Measurements from ENCODE around the gene CEND1.
A peak's percentile ranks its signal among the peaks of the same experiment; 100 is the strongest.

Gene CEND1

DNA sequence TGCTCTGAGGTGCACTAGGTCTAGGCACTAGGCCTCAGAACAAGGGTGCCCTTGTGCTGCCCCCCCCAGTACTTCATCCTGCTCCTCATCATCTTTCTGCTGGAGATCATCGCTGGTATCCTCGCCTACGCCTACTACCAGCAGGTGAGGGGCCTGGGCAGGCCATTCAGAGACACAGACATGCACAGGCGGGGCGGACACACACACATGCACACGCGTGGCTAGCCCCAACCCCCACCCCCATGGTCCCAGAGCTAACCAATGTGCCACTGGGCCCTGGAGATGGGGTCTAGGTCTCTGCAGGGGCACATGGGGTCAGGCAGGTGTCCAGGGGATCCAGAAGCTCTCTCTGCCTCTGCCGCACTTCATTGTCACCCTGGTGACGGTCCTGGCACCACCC is 46.8 kb upstream of the CEND1 start:
- peaks cover 38 to 48% of the 10 kb centered on the region in 2 experiments for H3K4me1 ChIP-seq (ENCODE audit: control insufficient read depth in 1 of 2, insufficient read depth in 1 of 2, low read depth in 1 of 2, low read length in 1 of 2)
- TF ChIP-seq, protein P1, sequence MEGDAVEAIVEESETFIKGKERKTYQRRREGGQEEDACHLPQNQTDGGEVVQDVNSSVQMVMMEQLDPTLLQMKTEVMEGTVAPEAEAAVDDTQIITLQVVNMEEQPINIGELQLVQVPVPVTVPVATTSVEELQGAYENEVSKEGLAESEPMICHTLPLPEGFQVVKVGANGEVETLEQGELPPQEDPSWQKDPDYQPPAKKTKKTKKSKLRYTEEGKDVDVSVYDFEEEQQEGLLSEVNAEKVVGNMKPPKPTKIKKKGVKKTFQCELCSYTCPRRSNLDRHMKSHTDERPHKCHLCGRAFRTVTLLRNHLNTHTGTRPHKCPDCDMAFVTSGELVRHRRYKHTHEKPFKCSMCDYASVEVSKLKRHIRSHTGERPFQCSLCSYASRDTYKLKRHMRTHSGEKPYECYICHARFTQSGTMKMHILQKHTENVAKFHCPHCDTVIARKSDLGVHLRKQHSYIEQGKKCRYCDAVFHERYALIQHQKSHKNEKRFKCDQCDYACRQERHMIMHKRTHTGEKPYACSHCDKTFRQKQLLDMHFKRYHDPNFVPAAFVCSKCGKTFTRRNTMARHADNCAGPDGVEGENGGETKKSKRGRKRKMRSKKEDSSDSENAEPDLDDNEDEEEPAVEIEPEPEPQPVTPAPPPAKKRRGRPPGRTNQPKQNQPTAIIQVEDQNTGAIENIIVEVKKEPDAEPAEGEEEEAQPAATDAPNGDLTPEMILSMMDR (IDR thresholded peaks at IDR 0.05) = no peak

DNA sequence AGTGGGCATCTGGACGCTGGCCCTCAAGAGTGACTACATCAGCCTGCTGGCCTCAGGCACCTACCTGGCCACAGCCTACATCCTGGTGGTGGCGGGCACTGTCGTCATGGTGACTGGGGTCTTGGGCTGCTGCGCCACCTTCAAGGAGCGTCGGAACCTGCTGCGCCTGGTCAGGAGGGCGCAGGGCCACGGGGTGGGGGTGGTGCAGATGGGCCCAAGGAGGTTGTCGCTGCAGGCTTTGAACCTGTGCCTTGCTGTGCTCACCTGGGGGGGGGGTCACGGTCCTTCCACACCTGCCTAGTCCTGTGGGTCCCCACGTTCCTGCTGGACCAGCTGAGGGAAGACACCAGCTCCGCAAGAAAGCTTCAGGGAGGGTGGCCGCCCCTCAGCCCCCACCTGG is 46.4 kb upstream of the CEND1 start:
- Histone ChIP-seq H3K9me3 (no peaks in the 10 kb centered on the region), H3K27me3 (peaks cover 41% of the 10 kb centered on the region), H3K4me1 (ENCODE audit: control insufficient read depth in 1 of 2, insufficient read depth in 1 of 2, low read depth in 1 of 2, low read length in 1 of 2) (peaks cover 36 to 48% of the 10 kb centered on the region in 2 experiments), H3K4me3 (ENCODE audit: low read depth in 1 of 2, low read length in 1 of 2) (no peak overlapping the region), H3K27ac (no peak overlapping the region), H3K36me3 (peaks cover 46% of the 10 kb centered on the region)
- TF ChIP-seq, protein P1 (IDR thresholded peaks at IDR 0.05) = no peak

More for the DNA sequence above, 46.8 kb upstream of the CEND1 start:
- Histone ChIP-seq H3K36me3 (peaks cover 46% of the 10 kb centered on the region), H3K27me3 (peaks cover 37% of the 10 kb centered on the region), H3K9me3 (no peaks in the 10 kb centered on the region), H3K4me3 (ENCODE audit: low read depth in 1 of 2, low read length in 1 of 2) (no peak overlapping the region), H3K27ac (no peak overlapping the region)

DNA sequence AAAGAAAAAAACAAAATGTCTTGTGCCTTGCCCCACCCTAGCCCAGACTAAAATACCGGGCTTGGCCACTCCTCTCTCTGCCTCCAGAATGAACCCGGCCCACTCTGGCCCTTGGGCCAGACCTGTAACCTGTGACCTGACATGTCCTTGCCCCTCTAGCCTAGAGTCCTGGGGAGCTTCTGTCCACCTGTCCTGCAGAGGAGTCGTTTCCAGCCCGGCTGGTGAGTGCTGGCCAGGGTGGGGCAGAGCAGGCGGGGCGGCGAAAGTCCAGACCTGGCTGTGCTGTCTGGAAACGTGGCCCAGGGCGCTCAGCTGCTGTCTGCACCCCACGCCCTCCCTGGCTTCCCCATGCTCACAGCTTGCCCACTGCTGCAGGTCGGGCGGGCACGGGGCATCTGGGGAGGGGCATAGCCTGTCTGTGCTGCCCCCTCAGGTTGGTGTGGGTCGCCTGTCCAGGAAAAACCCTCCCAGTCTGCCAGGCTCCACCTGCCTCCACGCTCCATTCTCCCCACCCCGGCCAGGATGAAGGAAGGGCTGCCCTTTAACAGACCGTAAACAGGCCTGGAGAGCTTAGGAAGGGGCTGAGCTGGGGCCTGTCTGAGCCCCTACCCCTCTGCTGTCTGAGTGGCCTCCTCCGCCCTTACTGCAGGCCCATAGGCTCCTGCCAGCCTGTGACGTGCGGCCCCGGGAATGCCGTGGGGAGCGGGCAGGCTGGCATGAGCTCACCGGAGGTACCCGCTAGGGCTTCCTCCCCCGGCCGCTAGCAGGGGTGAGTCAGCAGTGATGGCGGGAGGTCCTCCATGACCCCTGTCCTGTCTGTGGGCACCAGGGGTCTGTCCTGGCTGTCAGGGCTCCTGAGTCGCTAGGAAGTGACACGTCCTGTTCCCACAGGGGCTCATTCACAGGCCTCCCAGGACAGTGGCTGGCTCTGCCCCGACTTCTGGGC is 44.8 kb upstream of the CEND1 start:
- H3K9me3 ChIP-seq = no peaks in the 10 kb centered on the region
- peak overlapping the region in 1 of 2 experiments; percentile 35 for H3K4me3 ChIP-seq (ENCODE audit: low read depth in 1 of 2, low read length in 1 of 2)
- peaks cover 36% of the 10 kb centered on the region for H3K36me3 ChIP-seq
- H3K27me3 ChIP-seq = peaks cover 57% of the 10 kb centered on the region
- TF ChIP-seq, protein P1 (IDR thresholded peaks at IDR 0.05) = no peak
- H3K4me1 ChIP-seq (ENCODE audit: control insufficient read depth in 1 of 2, insufficient read depth in 1 of 2, low read depth in 1 of 2, low read length in 1 of 2) = peaks cover 42 to 55% of the 10 kb centered on the region in 2 experiments
- H3K27ac ChIP-seq = no peak overlapping the region

DNA sequence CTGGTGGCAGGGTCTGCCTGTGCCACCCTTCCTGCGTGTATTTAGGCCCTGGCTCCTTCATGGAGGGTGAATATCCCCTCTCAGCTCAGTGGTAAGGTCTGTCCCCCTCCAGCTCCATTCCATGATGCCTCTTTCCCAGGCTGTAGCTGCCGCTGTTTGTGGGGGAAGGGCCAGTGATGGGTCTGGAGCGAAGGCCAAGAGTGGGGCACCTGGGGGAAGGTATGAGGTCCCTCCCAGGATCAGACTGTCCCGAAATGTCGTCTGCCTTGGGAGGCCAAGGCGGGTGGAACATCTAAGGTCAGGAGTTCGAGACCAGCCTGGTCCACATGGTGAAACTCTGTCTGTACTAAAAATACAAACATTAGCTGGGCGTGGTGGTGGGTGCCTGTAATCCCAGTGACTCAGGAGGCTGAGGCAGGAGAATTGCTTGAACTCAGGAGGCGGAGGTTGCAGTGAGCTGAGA is 44.0 kb upstream of the CEND1 start:
- Histone ChIP-seq H3K27me3 (peaks cover 65% of the 10 kb centered on the region), H3K4me1 (ENCODE audit: control insufficient read depth in 1 of 2, insufficient read depth in 1 of 2, low read depth in 1 of 2, low read length in 1 of 2) (peaks cover 50 to 62% of the 10 kb centered on the region in 2 experiments), H3K4me3 (ENCODE audit: low read depth in 1 of 2, low read length in 1 of 2) (peak overlapping the region in 1 of 2 experiments; percentile 60), H3K36me3 (peaks cover 28% of the 10 kb centered on the region), H3K27ac (no peak overlapping the region), H3K9me3 (no peaks in the 10 kb centered on the region)
- TF ChIP-seq, protein P1 (IDR thresholded peaks at IDR 0.05) = no peak

DNA sequence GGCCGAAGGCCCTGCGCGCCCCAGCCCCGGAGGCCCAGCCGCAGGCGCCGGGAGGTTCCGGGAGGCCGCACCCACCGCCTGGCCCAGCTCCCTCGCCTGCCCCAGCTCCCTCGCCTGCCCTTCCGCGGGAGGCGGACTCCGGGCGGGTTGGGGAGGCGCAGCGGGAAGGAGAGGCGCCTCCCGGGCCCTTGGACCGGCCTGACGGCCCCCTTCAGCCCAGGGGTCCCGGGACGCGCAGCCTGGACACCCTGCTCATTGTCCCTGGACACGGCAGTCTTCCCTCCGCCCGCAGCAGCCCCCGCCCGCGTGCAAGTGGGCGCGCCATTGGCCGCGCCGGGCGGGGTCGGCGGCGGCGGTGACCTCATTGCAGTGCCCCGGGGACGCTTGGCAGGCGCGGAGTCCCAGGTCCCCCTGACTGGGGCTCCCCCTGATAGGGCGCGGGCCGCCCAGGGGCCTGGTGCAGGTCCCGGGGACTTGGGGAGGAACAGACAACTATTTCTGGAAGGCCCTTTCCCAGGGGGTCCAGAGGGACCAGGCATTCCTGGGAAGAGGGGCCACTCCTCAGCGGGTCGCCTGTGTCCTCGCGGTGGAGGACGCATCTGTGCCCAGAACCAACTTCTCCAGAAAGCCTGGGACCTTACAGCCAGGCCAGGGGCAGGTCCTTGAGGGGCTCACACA is 43.4 kb upstream of the CEND1 start:
- H3K4me1 ChIP-seq (ENCODE audit: control insufficient read depth in 1 of 2, insufficient read depth in 1 of 2, low read depth in 1 of 2, low read length in 1 of 2) = peaks cover 56 to 69% of the 10 kb centered on the region in 2 experiments
- H3K4me3 ChIP-seq (ENCODE audit: low read depth in 1 of 2, low read length in 1 of 2) = peak overlapping the region; percentile 55 to 60
- H3K36me3 ChIP-seq = peaks cover 22% of the 10 kb centered on the region
- H3K27ac ChIP-seq = peak overlapping the region; percentile 29
- peaks cover 65% of the 10 kb centered on the region for H3K27me3 ChIP-seq
- TF ChIP-seq, protein P1 (IDR thresholded peaks at IDR 0.05) = no peak
- no peaks in the 10 kb centered on the region for H3K9me3 ChIP-seq

Data from neutrophil (primary cell).